GM10266 (cell line): ENCODE results near the gene SLFNL1.

Experiments used
- DNase-seq: peaks from one replicate; pipeline ENCODE4 v3.0.0; 2012; ENCODE audit errors: extremely low spot score
- TF ChIP-seq, protein P1 (sequence below): IDR thresholded peaks from 2 replicates; pipeline ENCODE4 v1.5.1; 2012; ENCODE audit warnings: mild to moderate bottlenecking, low read depth; ENCODE audit not compliant: control insufficient read depth, insufficient read depth; ENCODE audit errors: missing control alignments

Gene SLFNL1

DNA sequence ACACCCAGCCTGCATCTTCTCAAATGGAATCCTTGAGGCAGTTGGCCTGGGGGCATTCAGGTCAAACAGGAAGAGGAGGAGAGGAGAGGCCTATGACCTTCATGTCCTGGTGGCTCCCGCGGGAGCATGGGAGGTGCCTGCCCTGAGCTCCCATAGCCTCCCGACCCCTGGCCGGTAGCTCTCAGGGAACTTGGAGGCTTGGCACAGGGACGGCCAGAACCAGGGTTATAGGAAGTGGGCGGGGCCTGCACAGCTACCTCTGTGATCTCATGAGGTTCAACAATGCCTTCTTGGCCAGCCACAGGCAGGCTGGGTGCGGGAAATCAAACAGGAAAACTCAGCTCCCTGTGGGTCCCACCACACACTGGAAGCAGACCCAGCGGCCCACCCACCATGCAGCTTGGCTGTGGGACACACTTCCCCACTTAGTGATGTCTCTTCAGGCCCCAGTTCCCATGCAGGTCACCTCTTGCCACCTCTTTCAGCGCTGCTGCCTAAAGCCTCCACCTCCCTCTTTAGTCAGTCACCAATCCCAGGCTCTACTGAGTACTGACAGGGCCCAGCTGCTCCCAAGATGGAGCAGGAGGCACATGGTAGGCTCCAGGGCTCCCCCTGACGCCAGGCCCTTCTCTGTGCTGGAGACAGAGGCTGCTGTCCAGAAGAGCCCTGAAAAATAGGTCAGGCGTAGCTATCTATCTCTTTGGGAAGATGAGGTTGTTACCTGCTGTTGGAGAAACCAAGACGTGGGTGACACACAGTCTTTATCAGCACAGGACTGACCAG is at the start of gene SLFNL1:
Gene SLFNL1 (minus strand): TSS at position 200 of the 783 bp plus-strand sequence. CDS start 1,065 bp downstream, outside the sequence.
- TF ChIP-seq, protein P1, sequence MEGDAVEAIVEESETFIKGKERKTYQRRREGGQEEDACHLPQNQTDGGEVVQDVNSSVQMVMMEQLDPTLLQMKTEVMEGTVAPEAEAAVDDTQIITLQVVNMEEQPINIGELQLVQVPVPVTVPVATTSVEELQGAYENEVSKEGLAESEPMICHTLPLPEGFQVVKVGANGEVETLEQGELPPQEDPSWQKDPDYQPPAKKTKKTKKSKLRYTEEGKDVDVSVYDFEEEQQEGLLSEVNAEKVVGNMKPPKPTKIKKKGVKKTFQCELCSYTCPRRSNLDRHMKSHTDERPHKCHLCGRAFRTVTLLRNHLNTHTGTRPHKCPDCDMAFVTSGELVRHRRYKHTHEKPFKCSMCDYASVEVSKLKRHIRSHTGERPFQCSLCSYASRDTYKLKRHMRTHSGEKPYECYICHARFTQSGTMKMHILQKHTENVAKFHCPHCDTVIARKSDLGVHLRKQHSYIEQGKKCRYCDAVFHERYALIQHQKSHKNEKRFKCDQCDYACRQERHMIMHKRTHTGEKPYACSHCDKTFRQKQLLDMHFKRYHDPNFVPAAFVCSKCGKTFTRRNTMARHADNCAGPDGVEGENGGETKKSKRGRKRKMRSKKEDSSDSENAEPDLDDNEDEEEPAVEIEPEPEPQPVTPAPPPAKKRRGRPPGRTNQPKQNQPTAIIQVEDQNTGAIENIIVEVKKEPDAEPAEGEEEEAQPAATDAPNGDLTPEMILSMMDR, result no peak
- DNase-seq, result no peak

DNA sequence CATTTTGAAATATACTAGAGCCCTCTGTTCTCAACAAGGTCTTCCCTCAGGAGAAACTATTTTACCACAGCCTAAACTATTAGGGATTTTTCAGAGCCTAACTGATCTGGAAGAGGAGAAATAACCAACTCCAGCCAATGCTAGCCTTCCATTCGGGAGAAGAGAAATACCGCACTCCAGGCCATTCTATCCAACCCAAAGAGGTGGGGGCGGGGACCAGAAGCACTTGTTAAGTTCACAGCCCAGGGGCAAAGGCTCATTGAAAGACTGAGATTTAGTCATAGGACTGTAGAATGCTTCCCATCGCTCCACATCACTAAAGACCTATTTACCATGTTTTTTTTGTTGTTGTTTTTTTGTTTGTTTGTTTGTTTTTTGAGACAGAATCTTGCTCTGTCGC is 35.4 kb upstream of the SLFNL1 start:
- DNase-seq, result no peak
- TF ChIP-seq, protein P1, result no peak

- TF ChIP-seq, protein P1, result no peak
- no peak for DNase-seq
Measured at GRCh38 chr1:41053316-41053715, 31.8 kb upstream of the SLFNL1 start.

- TF ChIP-seq, protein P1, result no peak
- DNase-seq, result no peak
Measured at GRCh38 chr1:41051022-41051421, 29.5 kb upstream of the SLFNL1 start.

GRCh38 chr1:41048540-41048939 is 27.0 kb upstream of the SLFNL1 start:
- TF ChIP-seq, protein P1, result no peak

GRCh38 chr1:41046347-41046775 is 24.8 kb upstream of the SLFNL1 start:
- TF ChIP-seq, protein P1, result no peak
- DNase-seq, result no peak

More at GRCh38 chr1:41048540-41048939, 27.0 kb upstream of the SLFNL1 start:
- DNase-seq, result no peak

GRCh38 chr1:41045740-41046139 is 24.2 kb upstream of the SLFNL1 start:
- DNase-seq, result no peak
- TF ChIP-seq, protein P1, result no peak
